Hepatocyte (in vitro differentiated cells): ENCODE results near the gene AOPEP. TPM values are rescaled to one million over a fixed set of nuclear protein-coding genes. Genes with fewer than 3 reads are reported as not detected.

Source experiments
- DNase-seq: peaks from one replicate; pipeline ENCODE4 v3.0.0-alpha.2; 2016; ENCODE audit warnings: low spot score
- H2AFZ ChIP-seq: fragments of 200-600 bp; sonication (generic); 2 replicates; pipeline ENCODE4 v1.6.0; 2016; ENCODE audit warnings: antibody characterized with exemption, mild to moderate bottlenecking
- H3K27ac ChIP-seq: fragments of 200-600 bp; sonication (generic); 2 replicates; pipeline ENCODE4 v1.5.1; 2016; ENCODE audit warnings: mild to moderate bottlenecking
- H3K27me3 ChIP-seq: fragments of 200-600 bp; sonication (generic); 2 replicates; pipeline ENCODE4 v1.6.1; 2016
- H3K36me3 ChIP-seq: fragments of 200-600 bp; sonication (generic); replicated peaks from 2 replicates; pipeline ENCODE4 v1.5.1; 2016; ENCODE audit warnings: low read depth; ENCODE audit not compliant: insufficient read depth
- H3K4me1 ChIP-seq: fragments of 200-600 bp; sonication (generic); 2 replicates; pipeline ENCODE4 v1.5.1; 2016; ENCODE audit warnings: mild to moderate bottlenecking, moderate library complexity; ENCODE audit not compliant: insufficient read depth
- H3K4me2 ChIP-seq: fragments of 200-600 bp; sonication (generic); 2 replicates; pipeline ENCODE4 v1.6.0; 2016
- H3K4me3 ChIP-seq: fragments of 200-600 bp; sonication (generic); 2 replicates; pipeline ENCODE4 v1.5.1; 2016; ENCODE audit warnings: mild to moderate bottlenecking
- H3K79me2 ChIP-seq: fragments of 200-600 bp; sonication (generic); 2 replicates; pipeline ENCODE4 v1.6.0; 2017; ENCODE audit warnings: mild to moderate bottlenecking
- H3K9me2 ChIP-seq: fragments of 200-600 bp; sonication (generic); replicated peaks from 2 replicates; pipeline ENCODE4 v1.6.0; 2017; ENCODE audit warnings: mild to moderate bottlenecking; ENCODE audit not compliant: insufficient read depth
- H3K9me3 ChIP-seq: fragments of 200-600 bp; sonication (generic); 2 replicates; pipeline ENCODE4 v1.5.1; 2016; ENCODE audit warnings: low read depth, mild to moderate bottlenecking
- H4K20me1 ChIP-seq: fragments of 200-600 bp; sonication (generic); 2 replicates; pipeline ENCODE4 v1.6.0; 2016; ENCODE audit warnings: mild to moderate bottlenecking; ENCODE audit not compliant: insufficient read depth, poor library complexity, severe bottlenecking
- EZH2 ChIP-seq: fragments of 200-600 bp; sonication (generic); IDR thresholded peaks from 2 replicates; pipeline ENCODE4 v1.6.1; 2016; ENCODE audit warnings: antibody characterized with exemption, mild to moderate bottlenecking, borderline replicate concordance
- EZH2phosphoT487 ChIP-seq: fragments of 200-600 bp; sonication (generic); IDR thresholded peaks from one replicate; pipeline ENCODE4 v1.6.1; 2018; ENCODE audit warnings: antibody characterized with exemption, mild to moderate bottlenecking, low read depth, moderate library complexity; ENCODE audit not compliant: unreplicated experiment, severe bottlenecking
- WGBS: methylation state at CpG from one replicate; pipeline ENCODE4 v1.1.6; 2016; ENCODE audit warnings: low lambda C conversion rate; ENCODE audit errors: missing lambda C conversion rate; 5-methylcytosine and 5-hydroxymethylcytosine counted together
- polyA plus RNA-seq: library from polyadenylated mRNA; unstranded; fragments of >200 nt; fragmentation: Nextera tagmentation; extraction: Ambion mirVana; gene quantifications from 2 replicates; pipeline ENCODE4 v1.2.1, GENCODE V29; 2016
- total RNA-seq: library from RNA; depleted of rRNA; stranded (reverse); fragments of >200 nt; gene quantifications from 2 replicates; pipeline ENCODE4 v1.2.3, GENCODE V29; 2014
- TF ChIP-seq, protein P1 (sequence below): fragments of 200-600 bp; sonication (generic); IDR thresholded peaks from 2 replicates; pipeline ENCODE4 v1.5.1; 2016; ENCODE audit warnings: antibody characterized with exemption, mild to moderate bottlenecking; ENCODE audit not compliant: poor library complexity

The AOPEP gene
- total and polyA plus RNA-seq, 2 experiments from 2014 or later: 82.8 to 101 TPM

DNA sequence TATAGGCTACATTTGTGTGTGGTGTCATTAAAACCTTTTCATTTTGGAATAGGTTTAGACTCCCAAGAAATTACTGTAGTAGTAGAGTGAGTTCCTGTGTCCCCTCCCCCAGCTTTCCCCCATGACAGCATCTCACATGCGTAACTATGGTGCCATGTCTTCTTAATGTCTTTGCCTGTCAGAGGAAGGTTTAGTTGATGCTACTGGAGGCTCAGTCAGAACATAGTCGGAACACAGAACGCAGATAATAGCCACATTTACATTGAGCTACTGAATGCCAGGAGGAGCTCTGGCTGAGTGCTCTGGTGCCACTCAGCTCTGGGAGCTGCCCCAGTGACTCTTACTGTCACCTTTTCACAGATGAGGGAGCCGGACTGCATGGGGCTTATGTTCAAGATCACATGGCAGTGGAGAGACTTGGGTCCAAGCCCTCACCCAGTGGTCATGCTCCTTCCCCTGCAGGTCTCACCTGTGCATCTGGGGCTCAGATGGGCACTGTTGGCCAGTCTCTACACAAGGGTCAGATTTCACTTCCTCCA, 223.6 kb downstream of the AOPEP start:
- Histone ChIP-seq H3K9me3 (no peaks in the 10 kb centered on the region), H3K36me3 (no peaks in the 10 kb centered on the region), H3K4me2 (no peak overlapping the region), H3K9me2 (no peaks in the 10 kb centered on the region), H3K27me3 (no peaks in the 10 kb centered on the region), H3K27ac (no peak overlapping the region), H3K4me1 (peaks cover 24% of the 10 kb centered on the region), H4K20me1 (no peaks in the 10 kb centered on the region), H3K4me3 (no peak overlapping the region), H2AFZ (no peak overlapping the region), H3K79me2 (peaks cover 3% of the 10 kb centered on the region)
- DNase-seq: no peak
- WGBS: 91% methylated on average over 4 of the region's 4 CpGs
- TF ChIP-seq EZH2 (no peak), EZH2phosphoT487 (no peak)
- TF ChIP-seq, protein P1, sequence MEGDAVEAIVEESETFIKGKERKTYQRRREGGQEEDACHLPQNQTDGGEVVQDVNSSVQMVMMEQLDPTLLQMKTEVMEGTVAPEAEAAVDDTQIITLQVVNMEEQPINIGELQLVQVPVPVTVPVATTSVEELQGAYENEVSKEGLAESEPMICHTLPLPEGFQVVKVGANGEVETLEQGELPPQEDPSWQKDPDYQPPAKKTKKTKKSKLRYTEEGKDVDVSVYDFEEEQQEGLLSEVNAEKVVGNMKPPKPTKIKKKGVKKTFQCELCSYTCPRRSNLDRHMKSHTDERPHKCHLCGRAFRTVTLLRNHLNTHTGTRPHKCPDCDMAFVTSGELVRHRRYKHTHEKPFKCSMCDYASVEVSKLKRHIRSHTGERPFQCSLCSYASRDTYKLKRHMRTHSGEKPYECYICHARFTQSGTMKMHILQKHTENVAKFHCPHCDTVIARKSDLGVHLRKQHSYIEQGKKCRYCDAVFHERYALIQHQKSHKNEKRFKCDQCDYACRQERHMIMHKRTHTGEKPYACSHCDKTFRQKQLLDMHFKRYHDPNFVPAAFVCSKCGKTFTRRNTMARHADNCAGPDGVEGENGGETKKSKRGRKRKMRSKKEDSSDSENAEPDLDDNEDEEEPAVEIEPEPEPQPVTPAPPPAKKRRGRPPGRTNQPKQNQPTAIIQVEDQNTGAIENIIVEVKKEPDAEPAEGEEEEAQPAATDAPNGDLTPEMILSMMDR: no peak

DNA sequence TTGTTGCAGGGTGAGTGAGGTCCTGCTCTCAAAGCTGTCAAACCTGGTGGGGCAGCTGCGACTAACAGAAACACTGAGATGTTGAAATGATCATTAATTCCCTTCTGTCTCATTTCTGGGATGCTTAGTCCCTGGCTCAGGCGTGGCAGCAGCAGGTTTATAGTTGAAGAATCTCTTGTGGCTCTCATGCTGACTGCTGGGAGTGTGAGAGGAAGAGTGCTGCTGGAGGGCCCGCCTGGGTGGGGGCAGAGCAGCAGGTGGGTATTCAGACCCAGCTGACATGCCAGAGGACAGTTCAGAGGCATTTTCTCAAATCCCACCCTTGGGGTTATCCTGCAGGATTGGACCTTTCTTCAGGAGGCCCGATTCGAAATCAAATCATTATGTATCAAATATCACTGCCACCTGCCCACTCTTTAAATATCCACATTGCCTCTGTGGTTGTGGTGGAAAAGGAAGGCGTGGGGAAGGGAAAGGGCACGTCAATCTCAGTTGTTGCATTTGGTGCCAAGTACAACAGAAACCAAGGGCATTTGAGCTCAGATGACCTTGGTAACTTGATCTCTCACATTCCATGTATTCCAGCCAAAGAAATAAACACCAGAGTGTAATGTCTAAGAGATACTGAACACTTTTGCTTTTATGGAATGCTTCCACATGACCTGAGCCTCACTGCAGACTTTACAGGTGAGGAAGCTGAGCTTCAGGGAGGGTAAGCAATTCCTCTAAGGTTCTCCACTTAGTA, 224.3 kb downstream of the AOPEP start:
- Histone ChIP-seq H3K9me2 (no peaks in the 10 kb centered on the region), H3K79me2 (peaks cover 3% of the 10 kb centered on the region), H3K36me3 (no peaks in the 10 kb centered on the region), H3K4me2 (peak overlapping the region; percentile 41), H3K27ac (peak overlapping the region; percentile 10), H3K27me3 (no peaks in the 10 kb centered on the region), H3K9me3 (no peaks in the 10 kb centered on the region), H3K4me3 (no peak overlapping the region), H3K4me1 (peaks cover 24% of the 10 kb centered on the region), H4K20me1 (no peaks in the 10 kb centered on the region), H2AFZ (no peak overlapping the region)
- WGBS: 73% methylated on average over 7 of the region's 7 CpGs
- no peak for DNase-seq
- TF ChIP-seq, protein P1: no peak
- TF ChIP-seq EZH2phosphoT487 (no peak), EZH2 (no peak)

DNA sequence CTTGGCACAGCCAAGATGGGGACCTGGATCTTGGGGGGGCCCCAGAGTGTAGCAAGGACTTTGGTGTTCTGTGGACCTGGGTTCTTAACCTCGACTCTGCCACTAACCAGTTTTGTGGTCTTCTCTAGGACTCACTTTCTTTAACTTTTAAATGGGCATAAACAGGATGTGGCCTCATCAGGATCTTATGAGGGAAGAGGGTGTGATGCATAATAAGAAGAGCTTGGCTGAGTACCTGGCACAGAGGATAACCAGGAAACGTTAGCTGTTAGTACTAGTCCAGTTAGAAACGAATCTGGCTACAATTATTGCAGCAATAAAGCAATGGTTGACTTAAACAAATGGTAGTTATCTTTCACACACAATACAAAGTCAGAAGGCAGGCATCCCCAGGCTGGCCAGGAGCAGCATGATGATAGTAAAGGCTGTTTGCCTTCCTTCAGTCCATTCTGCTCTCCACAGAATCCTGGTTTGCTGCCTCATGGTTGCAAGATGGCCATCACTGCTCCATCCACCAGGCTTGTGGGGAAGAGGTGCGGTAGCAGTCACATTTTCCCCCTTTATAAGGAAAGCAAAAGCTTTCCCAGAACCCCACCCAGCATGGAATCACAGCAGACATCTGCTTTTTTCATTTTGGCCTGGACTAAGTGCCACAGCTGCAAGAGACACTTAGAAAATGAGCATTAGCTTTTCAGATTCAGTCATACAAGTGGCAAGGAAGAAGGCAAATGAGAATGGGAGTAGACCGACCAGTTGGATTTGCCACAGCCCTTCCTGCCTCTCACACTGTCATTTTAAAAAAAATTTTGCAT, 225.0 kb downstream of the AOPEP start:
- Histone ChIP-seq H3K27ac (peak overlapping the region; percentile 10), H3K4me2 (peak overlapping the region; percentile 41)
- DNase-seq: no peak

More for the DNA sequence above, 225.0 kb downstream of the AOPEP start:
- Histone ChIP-seq H2AFZ (no peak overlapping the region), H3K79me2 (peaks cover 3% of the 10 kb centered on the region), H4K20me1 (no peaks in the 10 kb centered on the region), H3K9me3 (no peaks in the 10 kb centered on the region), H3K27me3 (no peaks in the 10 kb centered on the region), H3K36me3 (no peaks in the 10 kb centered on the region), H3K4me1 (peaks cover 24% of the 10 kb centered on the region), H3K9me2 (no peaks in the 10 kb centered on the region), H3K4me3 (no peak overlapping the region)
- TF ChIP-seq EZH2phosphoT487: no peak
- no peak for TF ChIP-seq EZH2
- TF ChIP-seq, protein P1: no peak
- 68% methylated on average over 5 of the region's 5 CpGs for whole genome bisulfite sequencing
